HEK293 (cell line): Measurements from ENCODE around the gene PIK3R5.

Experiments
- CTCF ChIA-PET: fragments of 350-600 bp; formaldehyde crosslinking; extraction: SDS; loops from one replicate; lab custom pipeline; 2021; ENCODE audit warnings: antibody characterized with exemption; lab: Yijun Ruan, JAX
- POLR2A ChIA-PET: fragments of 300-600 bp; formaldehyde crosslinking; extraction: SDS; loops from one replicate; lab custom pipeline; 2020; ENCODE audit warnings: antibody characterized with exemption, inconsistent platforms; lab: Yijun Ruan, JAX
- H3K27ac ChIP-seq: fragments of 200-500 bp; sonication (Bioruptor generic); 2 replicates; pipeline ENCODE4 v1.5.1; 2014; ENCODE audit warnings: low read depth, low read length, control low read depth, inconsistent platforms; ENCODE audit errors: extremely low read depth
- H3K36me3 ChIP-seq, 2 experiments: fragments of 200-500 bp in 1 of 2; sonication (Bioruptor generic) in 1 of 2; 1 replicate in 1 of 2; 2 replicates in 1 of 2; pipeline ENCODE4 v1.5.1; 2014 to 2017; ENCODE audit warnings: inconsistent platforms in 2 of 2, low read length in 2 of 2; ENCODE audit not compliant: control insufficient read depth in 2 of 2, insufficient read depth in 1 of 2
- H3K4me1 ChIP-seq: fragments of 200-500 bp; sonication (Bioruptor generic); 2 replicates; pipeline ENCODE4 v1.5.1; 2014; ENCODE audit warnings: mild to moderate bottlenecking, low read length, inconsistent platforms; ENCODE audit not compliant: control insufficient read depth, insufficient read depth
- H3K4me3 ChIP-seq: 2 replicates; pipeline ENCODE4 v1.5.1; 2011; ENCODE audit warnings: low read depth, mild to moderate bottlenecking, control low read depth, low read length, moderate library complexity
- H3K9me3 ChIP-seq: fragments of 200-500 bp; sonication (Bioruptor generic); 2 replicates; pipeline ENCODE4 v1.5.1; 2014; ENCODE audit warnings: low read depth, low read length, inconsistent platforms; ENCODE audit not compliant: control insufficient read depth, insufficient read depth
- PRDM1 ChIP-seq: fragments of 450-650 bp; formaldehyde crosslinking; IDR thresholded peaks from 2 replicates; pipeline ENCODE4; 2016; ENCODE audit warnings: missing biosample characterization, missing genetic modification characterization
- SALL2 ChIP-seq: fragments of 450-650 bp; formaldehyde crosslinking; IDR thresholded peaks from 2 replicates; pipeline ENCODE4 v1.5.0; 2017; ENCODE audit warnings: missing biosample characterization, mild to moderate bottlenecking, missing genetic modification characterization, borderline replicate concordance
- ZFHX2 ChIP-seq: fragments of 450-650 bp; formaldehyde crosslinking; conservative IDR thresholded peaks from 2 replicates; pipeline ENCODE4 v1.5.1; 2016; ENCODE audit warnings: missing biosample characterization, missing genetic modification characterization
- ZNF114 ChIP-seq: fragments of 450-650 bp; formaldehyde crosslinking; IDR thresholded peaks from 2 replicates; pipeline ENCODE4 v1.5.0; 2017; ENCODE audit warnings: missing biosample characterization, missing genetic modification characterization
- ZNF138 ChIP-seq: fragments of 450-650 bp; formaldehyde crosslinking; IDR thresholded peaks from 2 replicates; pipeline ENCODE4 v1.5.1; 2016; ENCODE audit warnings: missing biosample characterization, missing genetic modification characterization, borderline replicate concordance
- ZNF174 ChIP-seq: fragments of 450-650 bp; formaldehyde crosslinking; IDR thresholded peaks from 2 replicates; pipeline ENCODE4 v1.5.0; 2017; ENCODE audit warnings: missing biosample characterization, mild to moderate bottlenecking, missing genetic modification characterization
- ZNF223 ChIP-seq: fragments of 450-650 bp; formaldehyde crosslinking; IDR thresholded peaks from 2 replicates; pipeline ENCODE4 v1.5.1; 2016; ENCODE audit warnings: missing biosample characterization, missing genetic modification characterization
- ZNF26 ChIP-seq: fragments of 450-650 bp; formaldehyde crosslinking; IDR thresholded peaks from 2 replicates; pipeline ENCODE4 v1.5.1; 2016; ENCODE audit warnings: missing biosample characterization, missing genetic modification characterization
- ZNF366 ChIP-seq: fragments of 450-650 bp; formaldehyde crosslinking; conservative IDR thresholded peaks from 2 replicates; pipeline ENCODE4 v1.5.1; 2016; ENCODE audit warnings: missing biosample characterization, missing genetic modification characterization
- ZNF416 ChIP-seq: fragments of 450-650 bp; formaldehyde crosslinking; IDR thresholded peaks from 2 replicates; pipeline ENCODE4 v1.5.1; 2016; ENCODE audit warnings: missing biosample characterization, missing genetic modification characterization
- ZNF514 ChIP-seq: fragments of 450-650 bp; formaldehyde crosslinking; IDR thresholded peaks from 2 replicates; pipeline ENCODE4 v1.5.1; 2016; ENCODE audit warnings: missing biosample characterization, missing genetic modification characterization
- ZNF707 ChIP-seq: fragments of 450-650 bp; formaldehyde crosslinking; IDR thresholded peaks from 2 replicates; pipeline ENCODE4 v1.5.1; 2016; ENCODE audit warnings: missing biosample characterization, missing genetic modification characterization
- ZNF792 ChIP-seq: fragments of 450-650 bp; formaldehyde crosslinking; IDR thresholded peaks from 2 replicates; pipeline ENCODE4 v1.5.1; 2016; ENCODE audit warnings: missing biosample characterization, missing genetic modification characterization
- TF ChIP-seq, protein P1 (sequence below): fragments of 450-650 bp; formaldehyde crosslinking; IDR thresholded peaks from 2 replicates; pipeline ENCODE4 v1.5.1; 2017; ENCODE audit warnings: missing biosample characterization, missing genetic modification characterization
- TF ChIP-seq, protein P2 (sequence below): fragments of 450-650 bp; formaldehyde crosslinking; IDR thresholded peaks from 2 replicates; pipeline ENCODE4 v1.5.0; 2017; ENCODE audit warnings: missing biosample characterization, missing genetic modification characterization, borderline replicate concordance
- TF ChIP-seq, protein P3 (sequence below): fragments of 450-650 bp; formaldehyde crosslinking; IDR thresholded peaks from 2 replicates; pipeline ENCODE4; 2016; ENCODE audit warnings: missing biosample characterization, missing genetic modification characterization

PIK3R5 gene

GRCh38 chr17:9007052-9007714 lies 41.7 kb upstream of the PIK3R5 start:
- H3K4me3 ChIP-seq, result no peak overlapping the region
- H3K4me1 ChIP-seq, result peaks cover 10% of the 10 kb centered on the region
- no peaks in the 10 kb centered on the region for H3K36me3 ChIP-seq
- H3K27ac ChIP-seq, result no peak overlapping the region
- TF ChIP-seq ZNF514 (peak; percentile 68; the same call in 1 of the 2 replicates), ZNF26 (tag by site-specific recombination) (peak; percentile 21; the same call in 1 of the 2 replicates), ZNF366 (tag by site-specific recombination) (peak; percentile 100), SALL2 (tag by site-specific recombination) (0 out of 2 replicates have a peak, but pooled peaks have one; percentile 54), ZNF416 (tag by site-specific recombination) (no peak), ZNF174 (no peak), ZNF138 (tag by site-specific recombination) (no peak), ZNF114 (peak; percentile 88; the same call in 1 of the 2 replicates), PRDM1 (tag by site-specific recombination) (peak; percentile 95), ZNF223 (0 out of 2 replicates have a peak, but pooled peaks have one; percentile 22)
- TF ChIP-seq, protein P1, sequence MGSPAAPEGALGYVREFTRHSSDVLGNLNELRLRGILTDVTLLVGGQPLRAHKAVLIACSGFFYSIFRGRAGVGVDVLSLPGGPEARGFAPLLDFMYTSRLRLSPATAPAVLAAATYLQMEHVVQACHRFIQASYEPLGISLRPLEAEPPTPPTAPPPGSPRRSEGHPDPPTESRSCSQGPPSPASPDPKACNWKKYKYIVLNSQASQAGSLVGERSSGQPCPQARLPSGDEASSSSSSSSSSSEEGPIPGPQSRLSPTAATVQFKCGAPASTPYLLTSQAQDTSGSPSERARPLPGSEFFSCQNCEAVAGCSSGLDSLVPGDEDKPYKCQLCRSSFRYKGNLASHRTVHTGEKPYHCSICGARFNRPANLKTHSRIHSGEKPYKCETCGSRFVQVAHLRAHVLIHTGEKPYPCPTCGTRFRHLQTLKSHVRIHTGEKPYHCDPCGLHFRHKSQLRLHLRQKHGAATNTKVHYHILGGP (tag by site-specific recombination), result 0 out of 2 replicates have a peak, but pooled peaks have one; percentile 13
- TF ChIP-seq, protein P2, sequence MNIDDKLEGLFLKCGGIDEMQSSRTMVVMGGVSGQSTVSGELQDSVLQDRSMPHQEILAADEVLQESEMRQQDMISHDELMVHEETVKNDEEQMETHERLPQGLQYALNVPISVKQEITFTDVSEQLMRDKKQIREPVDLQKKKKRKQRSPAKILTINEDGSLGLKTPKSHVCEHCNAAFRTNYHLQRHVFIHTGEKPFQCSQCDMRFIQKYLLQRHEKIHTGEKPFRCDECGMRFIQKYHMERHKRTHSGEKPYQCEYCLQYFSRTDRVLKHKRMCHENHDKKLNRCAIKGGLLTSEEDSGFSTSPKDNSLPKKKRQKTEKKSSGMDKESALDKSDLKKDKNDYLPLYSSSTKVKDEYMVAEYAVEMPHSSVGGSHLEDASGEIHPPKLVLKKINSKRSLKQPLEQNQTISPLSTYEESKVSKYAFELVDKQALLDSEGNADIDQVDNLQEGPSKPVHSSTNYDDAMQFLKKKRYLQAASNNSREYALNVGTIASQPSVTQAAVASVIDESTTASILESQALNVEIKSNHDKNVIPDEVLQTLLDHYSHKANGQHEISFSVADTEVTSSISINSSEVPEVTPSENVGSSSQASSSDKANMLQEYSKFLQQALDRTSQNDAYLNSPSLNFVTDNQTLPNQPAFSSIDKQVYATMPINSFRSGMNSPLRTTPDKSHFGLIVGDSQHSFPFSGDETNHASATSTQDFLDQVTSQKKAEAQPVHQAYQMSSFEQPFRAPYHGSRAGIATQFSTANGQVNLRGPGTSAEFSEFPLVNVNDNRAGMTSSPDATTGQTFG (tag by site-specific recombination), result peak; percentile 11; the same call in 1 of the 2 replicates
- ChIA-PET CTCF (interaction anchor here (6.2 kb wide), 1 partner anchor 10 kb away, joined by 60 read pairs; no protein-coding TSS in a partner anchor), POLR2A (interaction anchor here (0.6 kb wide), 1 partner anchor 11 kb away, joined by 9 read pairs; no protein-coding TSS in a partner anchor)
- H3K9me3 ChIP-seq, result no peaks in the 10 kb centered on the region

DNA sequence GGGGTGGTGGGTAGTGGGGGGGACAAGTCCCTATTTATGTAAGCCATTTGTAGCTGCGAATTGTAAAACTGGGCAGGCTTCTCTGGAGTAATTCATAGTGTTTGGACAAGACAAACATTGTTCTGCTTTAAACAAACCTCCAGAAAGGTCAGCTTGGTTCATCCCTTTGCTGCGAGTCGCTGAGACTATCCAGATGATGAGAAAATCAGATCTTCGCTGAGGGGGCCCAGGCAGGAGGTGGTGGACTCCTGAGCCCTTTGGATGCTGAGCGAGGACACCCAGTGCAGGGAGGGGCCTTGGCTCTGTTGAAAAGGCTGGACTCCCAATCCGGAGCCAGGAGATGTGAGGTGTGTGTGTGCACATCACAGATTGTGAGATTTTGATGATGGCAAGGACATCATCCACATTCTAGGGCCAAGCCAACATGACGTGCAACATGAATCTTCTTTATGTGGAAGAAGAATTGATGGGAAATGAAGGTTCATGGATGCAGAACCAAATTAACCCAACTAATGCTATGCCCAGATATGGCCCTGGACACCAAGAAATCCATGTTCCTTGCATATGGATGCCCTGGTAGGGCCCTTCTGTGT lies 40.8 kb upstream of the PIK3R5 start:
- Histone ChIP-seq H3K4me3 (no peak overlapping the region), H3K36me3 (no peaks in the 10 kb centered on the region), H3K9me3 (no peaks in the 10 kb centered on the region), H3K4me1 (peaks cover 10% of the 10 kb centered on the region), H3K27ac (no peak overlapping the region)
- POLR2A ChIA-PET, result no interaction called here
- CTCF ChIA-PET, result interaction anchor here (6.2 kb wide), 1 partner anchor 9 kb away, joined by 60 read pairs; no protein-coding TSS in a partner anchor
- TF ChIP-seq ZNF792 (tag by site-specific recombination) (no peak), ZNF707 (tag by site-specific recombination) (no peak), ZFHX2 (tag by site-specific recombination) (0 out of 2 replicates have a peak, but pooled peaks have one; percentile 1)

DNA sequence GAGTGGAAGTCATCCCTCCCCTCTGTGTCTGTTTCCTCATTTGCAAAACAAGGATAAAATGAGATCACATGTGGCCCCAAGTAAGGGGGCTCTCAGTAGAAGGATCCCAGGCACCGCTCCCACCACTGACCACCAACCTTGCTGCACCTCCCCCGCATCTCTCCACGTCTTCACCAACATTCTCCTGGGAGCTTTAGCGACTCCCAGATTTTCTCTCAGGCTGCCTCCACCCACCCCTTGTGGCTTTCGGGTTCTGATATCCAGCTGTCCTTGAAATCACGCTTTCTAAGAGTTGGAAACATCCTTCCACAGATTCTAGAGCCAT lies 39.4 kb upstream of the PIK3R5 start:
- Histone ChIP-seq H3K36me3 (no peaks in the 10 kb centered on the region), H3K4me1 (peaks cover 6% of the 10 kb centered on the region), H3K9me3 (no peaks in the 10 kb centered on the region), H3K4me3 (no peak overlapping the region), H3K27ac (no peak overlapping the region)
- ChIA-PET CTCF (interaction anchor here (1.0 to 1.8 kb wide), 3 partner anchors 10 to 26 kb away, joined by 3 to 4 read pairs (median 3); no protein-coding TSS in a partner anchor), POLR2A (no interaction called here)
- TF ChIP-seq, protein P3, sequence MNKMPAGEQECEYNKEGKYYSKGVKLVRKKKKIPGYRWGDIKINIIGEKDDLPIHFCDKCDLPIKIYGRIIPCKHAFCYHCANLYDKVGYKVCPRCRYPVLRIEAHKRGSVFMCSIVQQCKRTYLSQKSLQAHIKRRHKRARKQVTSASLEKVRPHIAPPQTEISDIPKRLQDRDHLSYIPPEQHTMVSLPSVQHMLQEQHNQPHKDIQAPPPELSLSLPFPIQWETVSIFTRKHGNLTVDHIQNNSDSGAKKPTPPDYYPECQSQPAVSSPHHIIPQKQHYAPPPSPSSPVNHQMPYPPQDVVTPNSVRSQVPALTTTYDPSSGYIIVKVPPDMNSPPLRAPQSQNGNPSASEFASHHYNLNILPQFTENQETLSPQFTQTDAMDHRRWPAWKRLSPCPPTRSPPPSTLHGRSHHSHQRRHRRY (tag by site-specific recombination), result no peak
